Measurements from ENCODE around the gene SLC22A6. TPM values are rescaled to one million over a fixed set of nuclear protein-coding genes. Genes with fewer than 3 reads are reported as not detected.

SLC22A6 gene
- total and polyA plus RNA-seq, 2 experiments from 2014 or later: not detected

DNA sequence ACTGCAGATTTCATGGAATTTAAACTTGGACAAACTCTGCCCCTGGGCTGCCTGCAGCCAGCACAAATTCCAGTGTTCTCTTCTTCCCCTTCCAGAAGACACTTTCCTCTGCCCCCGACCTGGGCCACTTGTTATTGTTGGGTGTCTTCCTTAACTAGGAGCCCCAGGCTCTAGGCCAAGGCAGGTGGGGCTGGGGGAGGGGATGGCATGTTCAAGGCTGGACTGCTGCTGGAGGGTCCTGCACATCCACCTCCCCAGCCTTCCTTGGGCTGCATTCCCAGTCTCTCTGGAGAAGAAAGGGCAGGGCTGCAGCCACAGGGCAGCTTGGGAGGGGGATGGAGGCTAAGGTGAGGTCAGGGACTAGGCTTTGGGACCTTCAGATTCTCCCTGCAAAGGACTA lies 11.5 kb upstream of the SLC22A6 start:
- Mint-ChIP-seq H3K9me3 (peaks cover 7% of the 10 kb centered on the region; the same call in 2 of the 3 replicates), H3K4me1 (peaks cover 7% of the 10 kb centered on the region), H3K4me3 (no peak overlapping the region), H3K36me3 (ENCODE audit: low read depth) (no peaks in the 10 kb centered on the region; the same call in 1 of the 3 replicates), H3K27ac (no peak overlapping the region), H3K27me3 (ENCODE audit: insufficient read depth, low read depth, poor library complexity) (peaks cover 11% of the 10 kb centered on the region)
- no peaks in the 10 kb centered on the region for H3K36me3 ChIP-seq (ENCODE audit: insufficient read depth)
- H3F3A ChIP-seq (replicated peaks; ENCODE audit: low read depth): no peaks in the 10 kb centered on the region
- H3K4me2 ChIP-seq: no peak overlapping the region
- ATAC-seq (no peak), DNase-seq (ENCODE audit: low spot score) (no peak)
- H3K27ac ChIP-seq (ENCODE audit: low read depth): no peak overlapping the region
- H2AFZ ChIP-seq: no peak overlapping the region
- H3K4me3 ChIP-seq: no peak overlapping the region
- no peaks in the 10 kb centered on the region for H3K4me1 ChIP-seq (ENCODE audit: insufficient read depth)
- no peaks in the 10 kb centered on the region for H3K79me2 ChIP-seq (replicated peaks; ENCODE audit: insufficient read depth)
- no peaks in the 10 kb centered on the region for H3K27me3 ChIP-seq (ENCODE audit: insufficient read depth)
- TF ChIP-seq CREB1 (CRISPR knock-in tag; IDR thresholded peaks at IDR 0.05; ENCODE audit: low read depth) (no peak), POLR2AphosphoS5 (IDR thresholded peaks at IDR 0.05; ENCODE audit: low read depth) (no peak), NANOG (IDR thresholded peaks at IDR 0.05; ENCODE audit: borderline replicate concordance) (no peak), EZH2 (IDR thresholded peaks at IDR 0.05; ENCODE audit: low read depth, unreplicated experiment) (no peak), JUNB (IDR thresholded peaks at IDR 0.05; ENCODE audit: unreplicated experiment) (no peak), ZNF331 (CRISPR knock-in tag; IDR thresholded peaks at IDR 0.05; ENCODE audit: low read depth) (no peak), STAT1 (IDR thresholded peaks at IDR 0.05; ENCODE audit: unreplicated experiment) (no peak), ZNF114 (CRISPR knock-in tag; IDR thresholded peaks at IDR 0.05) (no peak), EZH2phosphoT487 (IDR thresholded peaks at IDR 0.05; ENCODE audit: unreplicated experiment) (no peak)
- TF ChIP-seq, protein P1, sequence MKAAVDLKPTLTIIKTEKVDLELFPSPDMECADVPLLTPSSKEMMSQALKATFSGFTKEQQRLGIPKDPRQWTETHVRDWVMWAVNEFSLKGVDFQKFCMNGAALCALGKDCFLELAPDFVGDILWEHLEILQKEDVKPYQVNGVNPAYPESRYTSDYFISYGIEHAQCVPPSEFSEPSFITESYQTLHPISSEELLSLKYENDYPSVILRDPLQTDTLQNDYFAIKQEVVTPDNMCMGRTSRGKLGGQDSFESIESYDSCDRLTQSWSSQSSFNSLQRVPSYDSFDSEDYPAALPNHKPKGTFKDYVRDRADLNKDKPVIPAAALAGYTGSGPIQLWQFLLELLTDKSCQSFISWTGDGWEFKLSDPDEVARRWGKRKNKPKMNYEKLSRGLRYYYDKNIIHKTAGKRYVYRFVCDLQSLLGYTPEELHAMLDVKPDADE (IDR thresholded peaks at IDR 0.05): no peak
- TF ChIP-seq, protein P2, sequence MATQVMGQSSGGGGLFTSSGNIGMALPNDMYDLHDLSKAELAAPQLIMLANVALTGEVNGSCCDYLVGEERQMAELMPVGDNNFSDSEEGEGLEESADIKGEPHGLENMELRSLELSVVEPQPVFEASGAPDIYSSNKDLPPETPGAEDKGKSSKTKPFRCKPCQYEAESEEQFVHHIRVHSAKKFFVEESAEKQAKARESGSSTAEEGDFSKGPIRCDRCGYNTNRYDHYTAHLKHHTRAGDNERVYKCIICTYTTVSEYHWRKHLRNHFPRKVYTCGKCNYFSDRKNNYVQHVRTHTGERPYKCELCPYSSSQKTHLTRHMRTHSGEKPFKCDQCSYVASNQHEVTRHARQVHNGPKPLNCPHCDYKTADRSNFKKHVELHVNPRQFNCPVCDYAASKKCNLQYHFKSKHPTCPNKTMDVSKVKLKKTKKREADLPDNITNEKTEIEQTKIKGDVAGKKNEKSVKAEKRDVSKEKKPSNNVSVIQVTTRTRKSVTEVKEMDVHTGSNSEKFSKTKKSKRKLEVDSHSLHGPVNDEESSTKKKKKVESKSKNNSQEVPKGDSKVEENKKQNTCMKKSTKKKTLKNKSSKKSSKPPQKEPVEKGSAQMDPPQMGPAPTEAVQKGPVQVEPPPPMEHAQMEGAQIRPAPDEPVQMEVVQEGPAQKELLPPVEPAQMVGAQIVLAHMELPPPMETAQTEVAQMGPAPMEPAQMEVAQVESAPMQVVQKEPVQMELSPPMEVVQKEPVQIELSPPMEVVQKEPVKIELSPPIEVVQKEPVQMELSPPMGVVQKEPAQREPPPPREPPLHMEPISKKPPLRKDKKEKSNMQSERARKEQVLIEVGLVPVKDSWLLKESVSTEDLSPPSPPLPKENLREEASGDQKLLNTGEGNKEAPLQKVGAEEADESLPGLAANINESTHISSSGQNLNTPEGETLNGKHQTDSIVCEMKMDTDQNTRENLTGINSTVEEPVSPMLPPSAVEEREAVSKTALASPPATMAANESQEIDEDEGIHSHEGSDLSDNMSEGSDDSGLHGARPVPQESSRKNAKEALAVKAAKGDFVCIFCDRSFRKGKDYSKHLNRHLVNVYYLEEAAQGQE (IDR thresholded peaks at IDR 0.05; ENCODE audit: unreplicated experiment): no peak
- TF ChIP-seq, protein P3, sequence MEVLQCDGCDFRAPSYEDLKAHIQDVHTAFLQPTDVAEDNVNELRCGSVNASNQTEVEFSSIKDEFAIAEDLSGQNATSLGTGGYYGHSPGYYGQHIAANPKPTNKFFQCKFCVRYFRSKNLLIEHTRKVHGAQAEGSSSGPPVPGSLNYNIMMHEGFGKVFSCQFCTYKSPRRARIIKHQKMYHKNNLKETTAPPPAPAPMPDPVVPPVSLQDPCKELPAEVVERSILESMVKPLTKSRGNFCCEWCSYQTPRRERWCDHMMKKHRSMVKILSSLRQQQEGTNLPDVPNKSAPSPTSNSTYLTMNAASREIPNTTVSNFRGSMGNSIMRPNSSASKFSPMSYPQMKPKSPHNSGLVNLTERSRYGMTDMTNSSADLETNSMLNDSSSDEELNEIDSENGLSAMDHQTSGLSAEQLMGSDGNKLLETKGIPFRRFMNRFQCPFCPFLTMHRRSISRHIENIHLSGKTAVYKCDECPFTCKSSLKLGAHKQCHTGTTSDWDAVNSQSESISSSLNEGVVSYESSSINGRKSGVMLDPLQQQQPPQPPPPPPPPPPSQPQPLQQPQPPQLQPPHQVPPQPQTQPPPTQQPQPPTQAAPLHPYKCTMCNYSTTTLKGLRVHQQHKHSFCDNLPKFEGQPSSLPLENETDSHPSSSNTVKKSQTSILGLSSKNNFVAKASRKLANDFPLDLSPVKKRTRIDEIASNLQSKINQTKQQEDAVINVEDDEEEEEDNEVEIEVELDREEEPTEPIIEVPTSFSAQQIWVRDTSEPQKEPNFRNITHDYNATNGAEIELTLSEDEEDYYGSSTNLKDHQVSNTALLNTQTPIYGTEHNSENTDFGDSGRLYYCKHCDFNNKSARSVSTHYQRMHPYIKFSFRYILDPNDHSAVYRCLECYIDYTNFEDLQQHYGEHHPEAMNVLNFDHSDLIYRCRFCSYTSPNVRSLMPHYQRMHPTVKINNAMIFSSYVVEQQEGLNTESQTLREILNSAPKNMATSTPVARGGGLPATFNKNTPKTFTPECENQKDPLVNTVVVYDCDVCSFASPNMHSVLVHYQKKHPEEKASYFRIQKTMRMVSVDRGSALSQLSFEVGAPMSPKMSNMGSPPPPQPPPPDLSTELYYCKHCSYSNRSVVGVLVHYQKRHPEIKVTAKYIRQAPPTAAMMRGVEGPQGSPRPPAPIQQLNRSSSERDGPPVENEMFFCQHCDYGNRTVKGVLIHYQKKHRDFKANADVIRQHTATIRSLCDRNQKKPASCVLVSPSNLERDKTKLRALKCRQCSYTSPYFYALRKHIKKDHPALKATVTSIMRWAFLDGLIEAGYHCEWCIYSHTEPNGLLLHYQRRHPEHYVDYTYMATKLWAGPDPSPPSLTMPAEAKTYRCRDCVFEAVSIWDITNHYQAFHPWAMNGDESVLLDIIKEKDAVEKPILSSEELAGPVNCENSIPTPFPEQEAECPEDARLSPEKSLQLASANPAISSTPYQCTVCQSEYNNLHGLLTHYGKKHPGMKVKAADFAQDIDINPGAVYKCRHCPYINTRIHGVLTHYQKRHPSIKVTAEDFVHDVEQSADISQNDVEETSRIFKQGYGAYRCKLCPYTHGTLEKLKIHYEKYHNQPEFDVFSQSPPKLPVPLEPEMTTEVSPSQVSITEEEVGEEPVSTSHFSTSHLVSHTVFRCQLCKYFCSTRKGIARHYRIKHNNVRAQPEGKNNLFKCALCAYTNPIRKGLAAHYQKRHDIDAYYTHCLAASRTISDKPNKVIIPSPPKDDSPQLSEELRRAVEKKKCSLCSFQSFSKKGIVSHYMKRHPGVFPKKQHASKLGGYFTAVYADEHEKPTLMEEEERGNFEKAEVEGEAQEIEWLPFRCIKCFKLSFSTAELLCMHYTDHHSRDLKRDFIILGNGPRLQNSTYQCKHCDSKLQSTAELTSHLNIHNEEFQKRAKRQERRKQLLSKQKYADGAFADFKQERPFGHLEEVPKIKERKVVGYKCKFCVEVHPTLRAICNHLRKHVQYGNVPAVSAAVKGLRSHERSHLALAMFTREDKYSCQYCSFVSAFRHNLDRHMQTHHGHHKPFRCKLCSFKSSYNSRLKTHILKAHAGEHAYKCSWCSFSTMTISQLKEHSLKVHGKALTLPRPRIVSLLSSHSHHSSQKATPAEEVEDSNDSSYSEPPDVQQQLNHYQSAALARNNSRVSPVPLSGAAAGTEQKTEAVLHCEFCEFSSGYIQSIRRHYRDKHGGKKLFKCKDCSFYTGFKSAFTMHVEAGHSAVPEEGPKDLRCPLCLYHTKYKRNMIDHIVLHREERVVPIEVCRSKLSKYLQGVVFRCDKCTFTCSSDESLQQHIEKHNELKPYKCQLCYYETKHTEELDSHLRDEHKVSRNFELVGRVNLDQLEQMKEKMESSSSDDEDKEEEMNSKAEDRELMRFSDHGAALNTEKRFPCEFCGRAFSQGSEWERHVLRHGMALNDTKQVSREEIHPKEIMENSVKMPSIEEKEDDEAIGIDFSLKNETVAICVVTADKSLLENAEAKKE (CRISPR knock-in tag; IDR thresholded peaks at IDR 0.05): no peak
- TF ChIP-seq, protein P4, sequence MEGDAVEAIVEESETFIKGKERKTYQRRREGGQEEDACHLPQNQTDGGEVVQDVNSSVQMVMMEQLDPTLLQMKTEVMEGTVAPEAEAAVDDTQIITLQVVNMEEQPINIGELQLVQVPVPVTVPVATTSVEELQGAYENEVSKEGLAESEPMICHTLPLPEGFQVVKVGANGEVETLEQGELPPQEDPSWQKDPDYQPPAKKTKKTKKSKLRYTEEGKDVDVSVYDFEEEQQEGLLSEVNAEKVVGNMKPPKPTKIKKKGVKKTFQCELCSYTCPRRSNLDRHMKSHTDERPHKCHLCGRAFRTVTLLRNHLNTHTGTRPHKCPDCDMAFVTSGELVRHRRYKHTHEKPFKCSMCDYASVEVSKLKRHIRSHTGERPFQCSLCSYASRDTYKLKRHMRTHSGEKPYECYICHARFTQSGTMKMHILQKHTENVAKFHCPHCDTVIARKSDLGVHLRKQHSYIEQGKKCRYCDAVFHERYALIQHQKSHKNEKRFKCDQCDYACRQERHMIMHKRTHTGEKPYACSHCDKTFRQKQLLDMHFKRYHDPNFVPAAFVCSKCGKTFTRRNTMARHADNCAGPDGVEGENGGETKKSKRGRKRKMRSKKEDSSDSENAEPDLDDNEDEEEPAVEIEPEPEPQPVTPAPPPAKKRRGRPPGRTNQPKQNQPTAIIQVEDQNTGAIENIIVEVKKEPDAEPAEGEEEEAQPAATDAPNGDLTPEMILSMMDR (conservative IDR thresholded peaks at IDR 0.05; ENCODE audit: low read depth in 2 of 2): no peak
- no peaks in the 10 kb centered on the region for H4K20me1 ChIP-seq (replicated peaks; ENCODE audit: insufficient read depth)
- no peaks in the 10 kb centered on the region for H3K9me2 ChIP-seq (ENCODE audit: insufficient read depth)

All from GM23338 (cell line).